HG02870 (cell line): Measurements from ENCODE around the gene LTBP2.

Experiments
- ATAC-seq: cut with Tn5 transposase; IDR thresholded peaks from one replicate; pipeline ENCODE4 v1.9.1; 2021; ENCODE audit warnings: mild to moderate bottlenecking, moderate library complexity; ENCODE audit not compliant: unreplicated experiment

The LTBP2 gene

DNA sequence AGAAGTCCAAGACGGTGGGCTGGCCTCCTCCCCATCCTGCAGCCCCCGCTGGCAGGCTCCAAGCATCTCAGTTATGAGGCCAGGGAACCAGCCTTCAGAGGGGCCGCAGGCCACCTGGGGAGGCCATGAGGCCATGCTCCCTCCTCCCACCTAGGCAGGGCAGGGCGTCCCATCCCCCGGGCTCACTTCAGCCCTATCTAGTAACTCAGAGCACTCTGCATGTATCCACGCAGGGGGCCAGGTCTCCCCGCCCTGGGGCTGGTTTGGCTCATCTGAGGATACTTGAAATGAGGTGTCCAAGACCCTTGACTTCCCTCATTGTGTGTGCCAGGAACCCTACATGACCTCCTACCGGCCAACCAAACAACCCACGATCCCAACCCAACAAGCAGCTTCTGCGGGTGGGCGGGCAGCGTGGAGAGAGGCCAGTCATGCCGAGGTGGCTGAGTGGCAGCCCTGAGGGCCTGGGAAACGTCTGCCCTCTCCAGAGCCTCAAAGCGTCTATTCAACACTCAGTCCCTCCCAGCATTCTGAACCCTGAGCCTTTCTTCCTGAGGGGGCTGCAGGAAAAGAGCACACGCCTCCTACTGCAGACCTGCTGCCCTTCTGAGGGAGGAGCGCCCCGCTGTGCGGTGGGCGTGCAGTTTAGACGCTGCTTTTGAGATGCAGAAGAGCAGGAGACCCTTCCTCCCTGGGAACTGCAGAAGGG is 101.7 kb downstream of the LTBP2 start:
- no peak for ATAC-seq

DNA sequence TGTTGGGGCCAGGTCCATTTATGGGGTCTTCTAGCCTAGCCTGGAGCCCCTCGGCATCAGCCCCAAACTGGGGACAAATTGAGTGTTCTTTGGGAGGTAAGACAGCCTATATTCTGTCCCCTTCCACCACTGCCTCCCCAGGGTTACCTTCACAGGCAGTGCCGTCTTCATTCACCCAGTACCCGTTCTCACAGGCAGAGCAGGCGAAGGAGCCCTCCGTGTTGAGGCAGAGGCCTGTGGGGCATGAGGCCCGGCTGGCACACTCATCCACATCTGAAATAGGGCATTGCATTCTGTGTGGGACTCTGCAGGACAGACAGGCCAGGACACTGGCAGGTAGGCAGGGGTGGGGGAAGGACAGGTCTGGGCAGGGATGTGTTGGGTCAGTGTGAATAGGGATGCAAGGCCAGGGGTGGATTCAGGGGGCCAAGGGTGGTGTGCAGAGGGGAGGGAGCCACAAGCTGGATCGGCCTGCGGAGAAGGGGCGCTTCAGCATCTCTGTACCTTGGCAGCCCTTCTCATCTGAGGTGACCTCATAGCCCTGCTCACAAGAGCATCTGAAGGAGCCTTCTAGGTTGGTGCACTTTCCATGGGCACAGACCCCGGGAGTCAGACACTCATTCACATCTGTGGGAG is 102.3 kb downstream of the LTBP2 start:
- ATAC-seq, result no peak

- no peak for ATAC-seq
Observed at GRCh38 chr14:74508844-74509428, 103.1 kb downstream of the LTBP2 start.

- no peak for ATAC-seq
Observed at GRCh38 chr14:74508292-74508731, 103.7 kb downstream of the LTBP2 start.

- ATAC-seq, result no peak
Observed at GRCh38 chr14:74507840-74508239, 104.2 kb downstream of the LTBP2 start.

GRCh38 chr14:74507085-74507484 is 105.0 kb downstream of the LTBP2 start:
- no peak for ATAC-seq

- no peak for ATAC-seq
Observed at GRCh38 chr14:74506411-74506851, 105.6 kb downstream of the LTBP2 start.

GRCh38 chr14:74505831-74506230 is 106.2 kb downstream of the LTBP2 start:
- no peak for ATAC-seq

DNA sequence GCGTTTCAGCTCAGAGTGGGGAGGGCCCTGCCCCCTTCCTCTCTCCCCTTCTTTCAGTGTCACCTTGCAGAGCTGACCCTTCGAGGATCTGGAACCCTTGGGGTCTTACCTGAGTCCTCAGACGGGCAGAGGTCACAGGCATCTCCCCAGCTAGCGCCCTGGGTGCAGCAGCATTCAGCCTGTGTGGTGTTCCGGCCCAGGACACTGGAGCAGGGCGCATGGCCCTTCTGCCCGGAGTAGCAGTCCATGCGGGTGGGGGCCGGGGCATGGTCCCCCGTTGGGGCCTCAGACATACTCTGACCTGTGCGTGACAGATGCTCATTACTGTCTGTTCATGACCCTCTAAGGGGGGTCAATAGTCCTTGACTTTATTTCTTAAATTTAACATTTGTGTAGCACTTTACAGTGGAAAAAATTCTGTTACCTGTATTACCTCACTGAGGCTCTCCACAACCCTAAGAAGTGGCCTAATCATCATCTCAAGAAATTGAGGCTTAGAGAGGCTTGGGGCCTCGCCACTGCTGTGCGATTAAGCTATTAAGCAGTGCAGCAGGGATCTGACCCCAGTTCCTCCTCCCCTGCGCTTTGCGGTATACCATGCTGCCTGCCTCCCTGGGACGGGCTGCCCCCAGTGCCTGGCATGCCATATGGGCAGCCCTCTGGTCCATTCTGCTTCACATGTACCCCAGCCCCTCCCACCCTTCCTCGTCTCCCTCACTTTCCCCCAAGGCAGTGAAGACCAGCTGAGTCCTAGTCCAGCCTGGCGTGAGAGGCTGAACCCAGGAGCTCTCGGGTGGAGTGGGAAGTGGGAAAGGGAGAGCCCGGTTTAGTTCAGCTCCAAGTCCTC is 106.9 kb downstream of the LTBP2 start:
- no peak for ATAC-seq

GRCh38 chr14:74504412-74504811 is 107.6 kb downstream of the LTBP2 start:
- ATAC-seq, result no peak

DNA sequence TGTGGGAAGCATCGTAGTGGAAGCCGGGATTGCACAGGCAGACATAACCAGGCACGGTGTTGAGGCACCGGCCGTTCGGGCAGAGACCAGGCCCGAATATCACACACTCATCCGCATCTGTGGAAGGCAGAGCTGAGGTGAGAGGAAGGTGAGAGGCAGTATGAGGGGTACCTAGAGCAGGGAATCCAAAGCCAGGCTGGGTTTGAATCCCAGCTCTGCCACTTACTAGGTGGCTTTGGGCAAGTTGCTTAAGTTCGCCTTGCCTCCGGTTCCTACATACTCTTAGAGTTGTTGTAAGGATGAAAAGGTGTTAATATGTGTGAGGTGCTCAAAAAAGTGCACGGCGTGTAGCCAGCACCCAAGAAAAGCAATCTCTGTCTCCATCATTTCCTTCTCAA is 108.1 kb downstream of the LTBP2 start:
- ATAC-seq, result no peak

- ATAC-seq, result no peak
Observed at GRCh38 chr14:74503291-74503937, 108.6 kb downstream of the LTBP2 start.

GRCh38 chr14:74502236-74503019 is 109.6 kb downstream of the LTBP2 start:
- ATAC-seq, result no peak

DNA sequence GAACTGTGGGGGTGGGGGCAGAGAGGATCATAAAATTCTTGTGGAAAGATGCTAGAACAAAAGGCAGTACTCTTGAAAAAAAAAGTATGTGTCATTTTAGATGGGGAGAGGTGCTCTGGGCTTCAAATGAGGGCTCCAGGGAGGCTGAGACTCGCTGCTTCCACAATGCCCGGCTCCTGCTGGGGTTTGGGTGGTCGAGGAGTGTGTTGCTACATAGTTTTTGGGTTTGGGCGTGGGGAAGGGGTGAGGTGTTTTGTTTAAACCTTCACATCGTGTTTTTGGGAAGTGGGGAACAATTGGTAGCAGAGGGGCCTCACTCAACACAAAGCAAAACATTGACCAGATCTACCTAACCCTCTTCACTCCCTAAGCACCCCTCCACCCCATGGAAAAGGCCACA is 110.3 kb downstream of the LTBP2 start:
- ATAC-seq, result no peak

- ATAC-seq, result no peak
Observed at GRCh38 chr14:74501135-74501614, 110.9 kb downstream of the LTBP2 start.

GRCh38 chr14:74500417-74501134 is 111.5 kb downstream of the LTBP2 start:
- ATAC-seq, result no peak

DNA sequence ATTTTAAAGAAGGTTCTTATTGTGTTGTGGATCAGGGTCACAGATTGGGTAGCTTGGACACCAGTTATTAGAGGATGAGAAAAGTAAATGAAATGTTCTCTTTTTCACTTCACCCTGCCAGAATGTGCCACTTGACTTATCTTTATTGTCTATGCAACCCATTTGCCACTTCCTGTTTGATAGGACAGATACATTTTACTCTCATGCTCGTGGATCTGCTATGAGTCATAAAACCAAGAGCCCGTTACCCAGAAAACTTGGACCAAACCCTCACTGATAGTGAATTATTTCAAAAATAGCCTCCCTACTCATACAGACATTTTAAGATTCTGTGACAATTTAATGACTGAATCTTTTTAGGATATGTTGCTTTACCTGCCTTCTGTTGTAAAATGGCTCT is 116.7 kb downstream of the LTBP2 start:
- no peak for ATAC-seq

DNA sequence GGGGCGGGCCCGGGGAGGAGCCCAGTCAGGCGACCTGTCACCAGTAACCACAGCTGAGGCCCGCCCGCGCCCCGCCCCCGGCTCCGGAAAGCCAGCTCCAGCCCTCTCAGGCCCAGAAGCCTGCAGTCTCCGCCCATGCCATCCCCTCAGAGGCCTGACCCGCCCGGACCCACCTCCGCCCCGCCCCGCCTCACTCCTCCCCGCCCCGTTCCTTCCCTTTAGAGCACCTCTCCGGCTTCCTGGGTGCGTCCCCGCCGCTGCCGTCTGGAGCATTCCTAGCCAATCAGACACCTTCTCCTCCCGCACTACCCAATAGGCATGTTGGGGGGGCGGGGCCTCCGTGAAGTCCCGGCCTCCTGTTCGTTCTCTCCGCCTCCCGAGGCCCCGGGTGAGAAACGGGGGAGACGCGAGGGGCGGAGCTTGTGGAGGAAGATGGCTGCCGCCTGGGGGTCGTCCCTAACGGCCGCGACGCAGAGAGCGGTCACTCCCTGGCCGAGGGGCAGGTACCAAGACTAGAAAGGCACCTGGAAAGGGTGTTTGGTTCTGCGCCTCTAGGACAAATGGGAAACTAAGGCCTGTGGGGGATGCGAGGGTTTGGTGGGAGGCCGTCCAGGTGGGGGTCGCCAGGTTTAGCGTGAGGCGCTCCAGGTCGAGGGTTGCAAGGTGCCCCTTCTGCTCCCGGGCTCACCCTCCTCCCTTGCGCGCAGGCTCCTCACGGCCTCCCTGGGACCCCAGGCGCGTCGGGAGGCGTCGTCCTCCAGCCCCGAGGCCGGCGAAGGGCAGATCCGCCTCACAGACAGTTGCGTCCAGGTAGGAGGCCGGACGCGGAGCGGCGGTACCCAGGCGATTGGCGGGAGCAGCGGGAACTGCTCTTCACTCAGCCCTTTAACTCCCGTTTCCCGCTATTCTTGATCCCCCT is 118.4 kb downstream of the LTBP2 start, which contains the start of gene ISCA2:
TSS of gene ISCA2 (plus strand) at position 423 of the 919 bp plus-strand sequence. CDS start at position 433, 10 bp downstream.
- ATAC-seq, result peak; percentile 93
